H54 (cell line): Measurements from ENCODE around the gene PTX4.

Experiments used
- DNase-seq: peaks from one replicate; pipeline ENCODE4 v3.0.0; 2011; ENCODE audit warnings: low spot score, mixed read lengths; ENCODE audit not compliant: insufficient read length
- FAIRE-seq: peaks from 3 replicates; lab custom pipeline; 2011; peaks lifted over from hg19 to GRCh38; lab: Jason Lieb, UNC
- POLR2A ChIP-seq: IDR thresholded peaks from 2 replicates; pipeline ENCODE4 v1.6.1; 2011; ENCODE audit warnings: low read depth, mild to moderate bottlenecking, low read length

The PTX4 gene

DNA sequence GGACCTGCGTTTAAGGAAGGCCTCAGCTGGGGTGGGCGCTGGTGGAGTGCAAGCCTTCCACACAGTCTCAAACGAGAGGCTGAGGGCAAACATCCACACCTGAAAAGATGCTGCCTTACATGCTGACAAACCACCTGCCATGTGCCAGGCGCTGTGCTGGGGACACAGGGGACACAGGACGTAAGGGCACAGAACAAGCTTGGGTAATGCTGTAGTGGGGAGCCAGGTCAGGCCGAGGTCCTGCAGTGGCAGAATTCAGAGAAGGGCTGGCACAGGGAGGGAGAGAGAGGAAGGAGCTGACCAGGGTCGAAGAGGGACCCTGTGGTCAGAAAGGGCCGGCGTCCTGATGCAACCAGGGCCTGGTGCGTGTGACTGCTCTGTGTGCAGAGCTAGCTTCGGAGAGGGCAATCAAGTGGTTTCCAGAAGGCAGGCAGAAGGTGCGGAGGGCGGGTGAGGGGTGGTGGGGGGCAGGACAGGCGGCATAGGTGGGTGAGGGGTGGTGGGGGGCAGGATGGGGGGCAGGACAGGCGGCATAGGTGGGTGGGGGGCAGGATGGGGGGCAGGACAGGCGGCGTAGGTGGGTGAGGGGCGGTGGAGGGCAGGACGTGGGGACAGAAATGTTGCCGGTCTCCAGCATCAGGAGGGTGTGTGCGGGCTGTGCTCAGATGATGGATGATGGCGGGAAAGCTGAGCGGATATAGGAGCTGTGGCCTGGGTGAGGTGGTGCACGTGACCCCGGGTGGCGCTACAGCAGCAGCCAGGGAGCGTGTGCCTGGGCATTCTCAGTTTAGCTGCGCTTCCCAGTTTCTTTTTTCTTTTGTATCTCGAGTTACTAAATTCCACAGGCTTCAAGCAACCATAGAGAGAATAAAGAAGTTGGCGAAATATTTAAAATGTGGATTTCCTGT, 23.2 kb upstream of the PTX4 start:
- no peak for FAIRE-seq
- no peak for DNase-seq
- no peak for TF ChIP-seq POLR2A

DNA sequence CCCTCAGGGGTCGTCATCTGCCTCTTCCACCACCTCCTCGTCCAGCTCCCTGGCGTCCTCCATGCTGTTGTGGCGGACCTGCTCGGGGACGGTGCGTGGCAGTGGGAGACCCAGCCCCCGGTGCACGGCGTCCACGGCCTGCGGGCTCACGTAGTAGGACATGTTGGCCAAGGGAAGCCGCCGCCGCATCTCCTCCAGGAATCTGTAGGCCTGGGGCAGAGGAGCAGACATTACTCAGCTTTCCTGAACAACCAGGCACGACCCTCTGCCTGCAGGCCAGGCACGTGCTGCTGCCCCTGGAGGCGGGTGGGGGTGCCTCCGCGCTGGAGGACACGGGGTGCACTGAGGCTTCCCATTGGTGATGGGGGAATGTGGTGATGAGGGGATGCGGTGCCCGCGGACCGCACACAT, 22.2 kb upstream of the PTX4 start:
- TF ChIP-seq POLR2A, result no peak
- no peak for DNase-seq
- FAIRE-seq, result no peak

DNA sequence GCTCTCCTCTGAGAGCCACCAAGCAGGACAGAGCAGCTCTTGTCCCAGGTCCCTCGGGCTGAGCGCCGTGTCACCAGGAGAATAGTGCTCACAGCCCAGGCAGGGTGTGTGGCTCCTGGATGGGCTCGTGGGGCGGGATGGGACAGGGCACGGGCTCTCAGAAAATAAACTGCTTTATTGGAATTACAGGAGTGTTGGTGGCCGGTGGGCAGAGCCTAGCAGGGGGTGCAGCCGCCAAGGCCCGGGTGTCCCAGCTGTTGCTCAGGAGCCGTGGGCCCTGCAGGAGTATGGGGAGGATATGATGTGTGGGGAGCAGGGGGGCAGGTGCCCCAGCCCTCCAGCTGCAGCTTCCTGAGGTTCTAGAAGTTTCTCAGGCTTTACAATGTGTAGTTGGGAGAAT, 21.5 kb upstream of the PTX4 start:
- DNase-seq (no peak), FAIRE-seq (no peak)
- no peak for TF ChIP-seq POLR2A

DNA sequence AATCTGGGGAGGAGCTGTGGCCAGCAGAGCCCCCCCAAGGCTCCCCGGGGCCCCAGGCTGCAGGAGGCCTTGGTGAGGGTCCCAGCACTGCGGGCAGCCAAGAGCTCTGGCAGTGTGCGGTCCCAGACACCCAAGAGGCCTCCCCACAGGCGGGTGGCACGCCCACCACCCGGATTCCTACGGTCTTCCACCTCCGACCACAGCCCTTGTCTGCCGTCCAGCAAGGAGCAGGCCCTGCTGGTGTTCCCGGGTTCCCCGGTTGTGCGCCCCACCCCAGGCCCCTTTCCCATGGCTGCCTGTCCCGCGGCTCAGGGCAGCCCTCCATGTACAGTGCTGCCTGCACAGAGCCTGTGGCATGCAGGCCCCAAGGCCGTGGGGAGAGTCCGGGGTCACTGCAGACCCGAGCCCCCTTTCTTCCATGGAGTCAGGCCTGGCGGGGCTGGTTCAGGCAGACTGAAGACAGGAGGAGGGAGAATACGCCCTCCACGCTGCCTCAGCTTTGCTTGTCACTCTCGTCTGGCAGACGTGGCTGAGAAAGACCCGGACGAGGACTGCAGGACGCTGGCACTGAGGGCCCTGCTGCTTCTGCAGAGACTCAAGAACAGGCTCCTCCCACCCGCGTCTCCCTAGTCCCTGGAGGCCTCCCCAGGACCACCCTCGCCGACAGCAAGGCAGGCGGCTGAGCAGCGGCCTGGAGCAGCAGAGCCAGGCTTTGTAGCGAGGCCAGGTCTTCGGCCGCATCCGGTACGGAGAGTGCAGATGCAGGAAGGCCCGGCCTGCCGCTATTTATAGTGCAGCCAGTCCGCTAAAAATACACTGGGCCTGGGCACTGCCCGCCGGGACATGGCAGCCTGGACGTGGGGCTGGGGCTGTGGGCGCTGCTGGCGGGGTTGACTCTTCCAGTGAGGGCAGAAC, 20.8 kb upstream of the PTX4 start:
- no peak for TF ChIP-seq POLR2A
- DNase-seq, result no peak
- FAIRE-seq, result no peak

DNA sequence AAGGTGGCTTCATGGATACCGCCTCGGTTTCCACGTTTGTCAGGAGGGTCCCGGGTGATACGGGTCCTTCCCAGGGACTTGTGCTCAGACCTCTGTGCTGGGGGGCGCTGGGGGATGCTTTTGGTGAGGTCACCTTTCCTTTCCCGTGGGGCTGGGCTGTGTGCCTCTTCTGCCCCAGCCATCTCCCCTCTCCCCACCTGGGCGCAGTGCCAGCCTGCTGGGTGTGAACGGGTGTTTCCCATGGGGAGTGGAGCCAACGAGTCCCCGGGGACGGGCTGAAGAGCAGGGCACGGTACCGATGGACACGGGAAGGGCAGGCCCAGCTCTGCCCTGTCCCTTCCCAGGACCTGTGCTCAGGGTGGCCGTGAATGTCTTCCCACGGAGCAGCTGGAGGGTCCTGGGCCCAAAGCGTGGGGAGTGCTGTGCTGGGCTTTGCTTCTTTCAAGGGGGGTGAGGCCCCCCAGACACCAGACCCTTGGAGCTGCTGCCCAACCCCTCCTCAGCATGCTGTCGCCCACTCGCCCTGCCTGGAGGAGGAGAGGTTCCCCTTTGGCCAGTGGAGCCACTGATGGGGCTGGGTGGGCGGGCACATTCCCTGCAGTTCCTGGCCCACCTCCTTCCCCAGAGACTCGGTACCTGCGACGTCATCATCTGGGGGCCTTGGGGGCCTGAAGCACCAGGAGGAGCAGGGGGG, 19.9 kb upstream of the PTX4 start:
- no peak for TF ChIP-seq POLR2A
- FAIRE-seq, result no peak
- DNase-seq, result no peak

DNA sequence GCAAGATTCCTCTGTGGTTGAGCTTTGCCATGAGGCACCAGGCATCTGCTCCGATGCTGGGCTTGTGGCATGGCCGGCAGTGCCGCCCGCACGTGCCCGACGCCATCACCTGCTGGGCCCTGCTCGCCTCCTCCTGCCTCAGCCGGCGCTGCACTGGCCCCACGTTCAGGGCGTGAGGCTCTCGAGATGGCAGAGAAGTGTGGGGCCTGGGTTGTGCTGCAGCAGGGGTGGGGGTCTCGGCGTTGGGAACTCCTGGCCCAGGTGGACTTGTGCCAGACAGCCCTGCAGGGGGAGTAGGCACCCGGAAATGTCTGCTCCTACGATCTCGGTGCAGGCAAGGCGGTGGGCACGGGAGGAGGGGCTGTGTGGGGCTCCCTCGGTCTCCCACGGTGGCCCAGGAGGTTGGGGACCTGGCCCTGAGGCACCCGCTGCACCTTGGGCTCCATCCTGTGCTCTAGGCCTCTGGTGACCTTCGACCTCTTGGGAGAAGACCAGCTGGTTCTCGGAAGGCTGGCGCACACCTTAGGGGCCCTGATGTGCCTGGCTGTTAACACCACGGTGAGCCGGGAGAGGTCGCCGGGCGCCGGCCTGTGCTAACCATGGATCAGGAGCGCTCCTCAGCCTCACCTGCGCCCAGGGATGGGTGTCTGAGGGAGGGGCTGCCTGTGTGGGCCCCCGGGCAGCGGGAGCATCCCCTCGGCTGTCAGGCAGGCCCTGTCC, 17.9 kb upstream of the PTX4 start:
- no peak for FAIRE-seq
- TF ChIP-seq POLR2A, result no peak
- DNase-seq, result no peak

DNA sequence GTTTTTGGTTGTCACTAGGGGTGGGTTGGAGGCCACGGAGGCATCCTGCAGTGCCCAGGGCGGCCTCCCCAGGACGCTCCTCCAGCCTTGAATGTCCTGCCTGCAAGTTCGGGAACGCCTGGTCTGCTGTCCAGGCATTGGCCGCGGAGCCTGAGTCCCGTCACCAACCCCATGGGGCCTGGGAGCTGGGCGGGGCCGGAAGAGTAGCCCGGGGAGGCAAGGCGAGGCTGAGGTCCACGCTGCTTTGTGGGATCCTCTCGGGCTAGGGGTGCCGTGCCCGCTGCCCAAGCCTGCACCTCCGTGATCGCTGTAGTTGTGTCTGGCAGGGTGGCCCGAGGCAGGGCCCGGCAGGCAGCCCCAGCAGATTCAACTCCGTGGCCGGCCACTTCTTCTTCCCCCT, 17.2 kb upstream of the PTX4 start:
- FAIRE-seq (no peak), DNase-seq (no peak)
- TF ChIP-seq POLR2A, result no peak

DNA sequence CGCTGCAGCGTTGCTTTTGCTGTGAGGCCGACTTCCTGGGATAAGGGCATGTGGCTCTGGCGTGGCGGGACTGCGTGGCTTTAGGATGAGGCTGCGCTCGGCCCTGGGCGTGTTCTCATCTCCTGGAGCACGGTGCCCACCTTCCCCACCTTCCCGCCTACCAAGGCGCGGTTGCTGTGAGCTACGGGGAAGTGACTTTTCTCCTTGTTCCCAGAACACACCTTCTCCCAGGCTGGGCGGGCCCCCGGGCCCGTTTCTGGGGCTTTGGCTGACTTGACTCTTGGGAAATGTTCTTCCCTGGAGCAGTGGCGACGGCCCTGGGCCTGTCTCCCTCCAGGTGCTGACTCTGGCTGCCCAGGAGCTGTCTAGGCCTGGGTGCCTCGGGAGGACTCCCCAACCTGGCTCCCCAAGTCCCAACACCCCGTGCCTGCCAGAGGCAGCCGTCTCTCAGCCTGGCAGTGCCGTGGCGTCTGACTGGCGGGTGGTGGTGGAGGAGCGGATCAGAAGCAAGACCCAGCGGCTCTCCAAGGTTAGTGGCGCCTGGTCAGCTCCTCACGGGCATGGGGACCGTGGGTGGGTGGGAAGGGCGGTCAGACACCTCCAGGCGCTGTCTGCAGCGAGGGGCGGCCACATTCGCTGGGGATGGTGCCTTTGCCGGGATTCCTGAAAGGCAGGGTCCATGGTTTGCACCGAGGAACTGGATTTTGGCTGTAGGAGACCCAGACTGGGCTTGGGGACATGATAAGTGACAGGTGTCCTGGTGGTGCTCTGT, 16.5 kb upstream of the PTX4 start:
- DNase-seq, result no peak
- no peak for TF ChIP-seq POLR2A
- no peak for FAIRE-seq

DNA sequence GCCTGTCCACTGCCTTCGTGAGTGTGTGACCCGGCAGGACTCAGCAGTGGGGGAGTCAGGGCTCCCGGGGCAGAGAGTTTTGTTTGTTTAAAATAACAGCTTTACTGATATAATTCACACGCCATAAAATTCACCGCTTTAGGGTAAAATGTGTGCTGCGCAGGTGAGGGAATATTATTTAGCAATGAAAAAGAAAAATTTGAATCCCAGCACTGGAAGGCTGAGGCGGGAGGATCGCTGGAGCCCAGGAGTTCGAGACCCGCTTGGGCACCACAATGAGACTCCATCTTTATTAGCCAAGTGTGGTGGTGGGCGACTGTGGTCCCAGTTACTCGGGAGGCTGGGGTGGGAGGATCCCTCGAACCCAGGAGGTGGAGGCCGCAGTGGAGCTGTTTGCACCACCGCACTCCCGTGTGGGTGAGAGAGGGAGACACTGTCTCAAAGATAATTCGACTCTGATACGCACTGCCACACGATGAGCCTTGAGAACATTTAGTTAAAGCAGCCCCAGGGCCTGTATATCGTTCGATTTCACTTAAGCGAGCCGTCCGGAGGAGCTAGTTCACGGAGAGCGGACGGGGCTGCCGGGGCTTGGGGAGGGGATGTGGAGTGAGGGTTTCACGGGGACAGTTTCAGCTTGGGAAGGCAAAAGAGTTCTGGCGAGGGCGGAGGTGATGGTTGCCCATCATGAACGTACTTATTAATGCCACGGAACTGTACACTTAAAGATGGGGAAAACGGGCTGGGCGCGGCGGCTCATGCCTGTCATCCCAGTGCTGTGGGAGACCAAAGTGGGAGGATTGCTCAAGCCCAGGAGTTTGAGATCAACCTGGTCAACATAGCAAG, 14.6 kb upstream of the PTX4 start:
- TF ChIP-seq POLR2A, result no peak
- DNase-seq (no peak), FAIRE-seq (no peak)

DNA sequence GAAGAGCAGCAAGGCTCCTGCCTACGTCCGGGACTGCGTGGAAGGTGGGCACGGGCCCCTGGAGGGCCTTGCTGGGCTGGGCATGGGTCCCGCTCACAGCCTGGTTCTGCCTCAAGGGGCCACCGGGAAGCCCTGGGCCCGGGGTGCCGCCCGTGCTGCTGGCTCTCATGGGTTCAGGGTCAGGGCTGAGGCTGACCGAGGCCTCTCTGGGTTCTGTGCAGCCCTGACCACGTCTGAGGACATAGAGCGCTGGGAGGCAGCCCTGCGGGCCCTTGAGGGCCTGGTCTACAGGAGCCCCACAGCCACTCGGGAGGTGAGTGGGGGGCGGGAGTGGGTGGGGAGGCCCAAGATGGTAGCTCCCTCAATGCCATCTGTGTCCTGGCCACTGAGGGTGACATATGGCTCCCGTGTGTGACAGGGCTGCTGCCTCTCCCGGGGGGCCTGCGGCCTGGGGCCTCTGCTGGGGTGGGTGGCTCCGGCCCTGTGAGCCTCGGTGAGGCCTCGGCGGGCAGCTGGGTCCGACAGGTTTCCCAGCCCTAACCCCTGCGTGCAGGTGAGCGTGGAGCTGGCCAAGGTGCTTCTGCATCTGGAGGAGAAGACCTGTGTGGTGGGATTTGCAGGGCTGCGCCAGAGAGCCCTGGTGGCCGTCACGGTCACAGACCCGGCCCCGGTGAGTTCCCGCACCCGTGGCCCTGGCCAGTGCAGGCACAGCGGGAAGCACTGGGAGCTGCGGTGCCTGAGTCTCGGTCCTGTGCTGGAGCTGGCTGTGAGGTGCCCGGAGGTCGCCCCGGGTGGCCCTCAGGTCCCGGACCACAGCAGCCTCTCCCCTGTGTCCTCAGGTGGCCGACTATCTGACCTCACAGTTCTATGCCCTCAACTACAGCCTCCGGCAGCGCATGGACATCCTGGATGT, 13.6 kb upstream of the PTX4 start:
- FAIRE-seq (no peak), DNase-seq (no peak)
- no peak for TF ChIP-seq POLR2A

DNA sequence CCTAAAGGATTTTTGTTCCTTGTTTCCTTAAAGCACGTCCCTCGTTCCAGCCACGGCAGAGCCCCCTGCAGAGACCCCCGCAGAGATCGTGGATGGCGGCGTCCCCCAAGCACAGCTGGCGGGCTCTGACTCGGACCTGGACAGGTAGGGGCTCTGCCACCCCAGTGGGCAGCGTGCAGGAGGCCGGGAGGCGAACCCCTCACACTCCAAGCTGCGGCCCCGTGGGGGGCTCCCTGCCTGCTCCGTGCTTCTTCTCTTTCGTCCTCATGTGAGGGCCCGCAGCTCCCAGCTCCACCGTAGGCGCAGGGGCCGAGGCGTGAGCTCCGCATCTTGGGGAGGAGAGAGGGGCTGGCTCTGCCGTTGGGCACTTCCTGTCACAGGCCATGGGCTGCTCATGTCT, 12.9 kb upstream of the PTX4 start:
- no peak for DNase-seq
- TF ChIP-seq POLR2A, result no peak
- no peak for FAIRE-seq
